ENCODE measurements around the gene TSPEAR. TPM values are rescaled to one million over a fixed set of nuclear protein-coding genes. Genes with fewer than 3 reads are reported as not detected.
A peak's percentile ranks its signal among the peaks of the same experiment; 100 is the strongest.

Gene TSPEAR
- total RNA-seq, 4 donors from 2014 or later: under 0.01 to 0.23 TPM; not detected in 2

GRCh38 chr21:44599264-44600029 lies 111.9 kb downstream of the TSPEAR start:
- H3K4me3 ChIP-seq: no peak overlapping the region
- H3K36me3 ChIP-seq: no peaks in the 10 kb centered on the region
- no peak overlapping the region for H3K27ac ChIP-seq (replicated peaks in 1 of 4)
- peaks cover 0 to 53% (median 0%) of the 10 kb centered on the region in 4 donors for H3K27me3 ChIP-seq
- TF ChIP-seq, protein P1, sequence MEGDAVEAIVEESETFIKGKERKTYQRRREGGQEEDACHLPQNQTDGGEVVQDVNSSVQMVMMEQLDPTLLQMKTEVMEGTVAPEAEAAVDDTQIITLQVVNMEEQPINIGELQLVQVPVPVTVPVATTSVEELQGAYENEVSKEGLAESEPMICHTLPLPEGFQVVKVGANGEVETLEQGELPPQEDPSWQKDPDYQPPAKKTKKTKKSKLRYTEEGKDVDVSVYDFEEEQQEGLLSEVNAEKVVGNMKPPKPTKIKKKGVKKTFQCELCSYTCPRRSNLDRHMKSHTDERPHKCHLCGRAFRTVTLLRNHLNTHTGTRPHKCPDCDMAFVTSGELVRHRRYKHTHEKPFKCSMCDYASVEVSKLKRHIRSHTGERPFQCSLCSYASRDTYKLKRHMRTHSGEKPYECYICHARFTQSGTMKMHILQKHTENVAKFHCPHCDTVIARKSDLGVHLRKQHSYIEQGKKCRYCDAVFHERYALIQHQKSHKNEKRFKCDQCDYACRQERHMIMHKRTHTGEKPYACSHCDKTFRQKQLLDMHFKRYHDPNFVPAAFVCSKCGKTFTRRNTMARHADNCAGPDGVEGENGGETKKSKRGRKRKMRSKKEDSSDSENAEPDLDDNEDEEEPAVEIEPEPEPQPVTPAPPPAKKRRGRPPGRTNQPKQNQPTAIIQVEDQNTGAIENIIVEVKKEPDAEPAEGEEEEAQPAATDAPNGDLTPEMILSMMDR (IDR thresholded peaks at IDR 0.05): no peak
- no peak for TF ChIP-seq EP300 (IDR thresholded peaks at IDR 0.05)
- TF ChIP-seq POLR2A (IDR thresholded peaks at IDR 0.05; ENCODE audit: low read depth): no peak
- TF ChIP-seq POLR2AphosphoS5 (IDR thresholded peaks at IDR 0.05): no peak
- DNase-seq (ENCODE audit: extremely low spot score): peak; percentile 66
- H3K4me1 ChIP-seq: no peaks in the 10 kb centered on the region
- intact Hi-C loops (cut with DNase I): no loop called here
- peaks cover 0 to 8% (median 4%) of the 10 kb centered on the region in 4 donors for H3K9me3 ChIP-seq
- 85% methylated on average over 8 of the region's 8 CpGs for WGBS

GRCh38 chr21:44598061-44598460 lies 113.3 kb downstream of the TSPEAR start:
- intact Hi-C loops (cut with DNase I): no loop called here
- WGBS: 83% methylated on average over 11 of the region's 11 CpGs
- DNase-seq (ENCODE audit: extremely low spot score): no peak

DNA sequence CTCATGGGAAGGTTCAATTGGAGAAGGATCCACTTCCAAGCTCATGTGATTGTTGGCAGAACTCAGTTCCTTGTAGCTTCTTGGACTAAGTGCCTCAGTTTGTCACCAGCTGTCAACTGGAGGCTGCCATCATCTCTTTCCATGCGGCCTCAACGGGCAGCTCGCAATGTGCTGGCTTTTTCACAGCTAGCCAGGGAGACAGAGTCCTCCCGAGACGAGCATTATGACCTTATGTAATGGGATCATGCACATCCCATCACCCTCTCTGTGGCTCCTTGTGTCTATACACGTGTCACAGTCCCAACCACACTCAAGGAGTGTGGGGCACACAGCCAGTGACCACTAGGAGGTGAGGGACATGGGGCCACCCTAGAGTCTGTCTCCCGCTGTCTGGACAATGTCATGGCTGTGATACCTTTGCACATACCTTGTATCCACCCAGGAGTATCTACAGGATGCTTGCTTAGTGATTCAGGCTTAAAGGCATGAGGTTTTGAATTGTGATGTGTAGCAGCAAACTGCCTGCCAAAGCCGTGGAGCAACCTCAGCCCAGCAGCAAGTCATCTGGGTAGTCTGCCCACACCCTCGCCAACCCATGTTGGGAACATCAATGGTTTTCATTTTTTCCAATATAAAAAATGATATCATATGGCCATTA lies 115.2 kb downstream of the TSPEAR start:
- Histone ChIP-seq H3K4me1 (no peaks in the 10 kb centered on the region), H3K27me3 (peaks cover 0 to 44% (median 0%) of the 10 kb centered on the region in 4 donors), H3K36me3 (no peaks in the 10 kb centered on the region), H3K4me3 (no peak overlapping the region), H3K9me3 (peaks cover 0 to 6% (median 1%) of the 10 kb centered on the region in 4 donors), H3K27ac (replicated peaks in 1 of 4) (no peak overlapping the region)
- peak; percentile 89 for DNase-seq (ENCODE audit: extremely low spot score)
- 85% methylated on average over 7 of the region's 9 CpGs for WGBS
- intact Hi-C loops (cut with DNase I): no loop called here
- TF ChIP-seq EP300 (IDR thresholded peaks at IDR 0.05) (no peak), POLR2AphosphoS5 (IDR thresholded peaks at IDR 0.05) (no peak), POLR2A (IDR thresholded peaks at IDR 0.05; ENCODE audit: low read depth) (no peak)
- TF ChIP-seq, protein P1 (IDR thresholded peaks at IDR 0.05): no peak

More at GRCh38 chr21:44598061-44598460, 113.3 kb downstream of the TSPEAR start:
- peaks cover 0 to 6% (median 1%) of the 10 kb centered on the region in 4 donors for H3K9me3 ChIP-seq
- peaks cover 0 to 46% (median 0%) of the 10 kb centered on the region in 4 donors for H3K27me3 ChIP-seq
- no peak overlapping the region for H3K27ac ChIP-seq (replicated peaks in 1 of 4)
- no peaks in the 10 kb centered on the region for H3K36me3 ChIP-seq
- H3K4me3 ChIP-seq: no peak overlapping the region
- no peak for TF ChIP-seq POLR2A (IDR thresholded peaks at IDR 0.05; ENCODE audit: low read depth)
- no peak for TF ChIP-seq POLR2AphosphoS5 (IDR thresholded peaks at IDR 0.05)
- no peak for TF ChIP-seq EP300 (IDR thresholded peaks at IDR 0.05)
- TF ChIP-seq, protein P1 (IDR thresholded peaks at IDR 0.05): no peak
- no peaks in the 10 kb centered on the region for H3K4me1 ChIP-seq

DNA sequence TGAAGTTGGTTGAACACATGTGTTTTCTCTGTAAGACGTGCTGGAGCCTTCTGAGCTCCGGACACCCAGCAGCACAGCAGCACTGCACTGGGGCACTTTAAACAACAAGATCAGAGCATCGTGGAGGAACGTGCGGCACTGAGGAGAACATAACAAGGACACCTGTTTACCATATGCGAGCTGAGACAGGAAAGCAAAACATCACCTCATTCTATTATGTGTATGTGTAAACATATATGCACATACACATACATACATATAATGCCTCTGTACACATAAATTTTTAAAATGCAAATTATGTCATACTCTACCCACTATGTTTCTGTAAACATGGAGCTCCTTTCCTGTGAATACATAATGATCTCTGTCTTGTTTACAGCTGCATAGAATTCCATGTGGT lies 115.8 kb downstream of the TSPEAR start:
- Histone ChIP-seq H3K27me3 (peaks cover 0 to 48% (median 0%) of the 10 kb centered on the region in 4 donors), H3K4me3 (no peak overlapping the region), H3K36me3 (no peaks in the 10 kb centered on the region), H3K9me3 (peaks cover 0 to 6% (median 1%) of the 10 kb centered on the region in 4 donors), H3K27ac (replicated peaks in 1 of 4) (no peak overlapping the region), H3K4me1 (no peaks in the 10 kb centered on the region)
- intact Hi-C loops (cut with DNase I): no loop called here
- TF ChIP-seq POLR2AphosphoS5 (IDR thresholded peaks at IDR 0.05): no peak
- TF ChIP-seq, protein P1 (IDR thresholded peaks at IDR 0.05): no peak
- DNase-seq (ENCODE audit: extremely low spot score): no peak
- 69% methylated on average over 4 of the region's 6 CpGs for WGBS
